Frontal cortex (tissue), 4 donors: ENCODE data around the gene ABHD17B. TPM values are rescaled to one million over a fixed set of nuclear protein-coding genes. Genes with fewer than 3 reads are reported as not detected.
"Not testable (repeated sequence)": the region's sequence is repeated elsewhere in the genome, so short reads cannot be mapped to it uniquely, and the experiment has no call there.

Experiments used
- DNase-seq, 2 donors: peaks; one replicate each; pipeline ENCODE4 v3.0.0; 2012; ENCODE audit warnings: low spot score in 2 of 2
- FAIRE-seq: peaks from 2 replicates; lab custom pipeline; 2012; peaks lifted over from hg19 to GRCh38; lab: Jason Lieb, UNC
- total RNA-seq: library from RNA; depleted of rRNA; stranded (reverse); fragments of >200 nt; gene quantifications from one replicate; pipeline ENCODE4 v1.2.3, GENCODE V29; 2014
- donor health status: control.
- donor health status: control.
- donor health status: control.

The ABHD17B gene
- total RNA-seq, 1 donor from 2014 or later, result 113 TPM

- FAIRE-seq (no peak), DNase-seq (no peak)
Measured at GRCh38 chr9:71918419-71918818, 7.4 kb upstream of the ABHD17B start.

GRCh38 chr9:71916834-71917534, 6.0 kb upstream of the ABHD17B start:
- DNase-seq (no peak), FAIRE-seq (no peak)

GRCh38 chr9:71915495-71915894, 4.5 kb upstream of the ABHD17B start:
- FAIRE-seq, result no peak
- DNase-seq, result no peak

GRCh38 chr9:71911908-71912335, 929 bp upstream of the ABHD17B start:
- FAIRE-seq, result no peak
- no peak for DNase-seq

- FAIRE-seq (no peak), DNase-seq (no peak)
Measured at GRCh38 chr9:71910650-71911060, 338 bp downstream of the ABHD17B start.

- FAIRE-seq, result no peak
Measured at GRCh38 chr9:71909887-71910649, 925 bp downstream of the ABHD17B start.

GRCh38 chr9:71908825-71909224, 2.2 kb downstream of the ABHD17B start:
- no peak for DNase-seq

More at GRCh38 chr9:71909887-71910649, 925 bp downstream of the ABHD17B start:
- peak; percentile 46 to 48 for DNase-seq

GRCh38 chr9:71904076-71904475, 6.9 kb downstream of the ABHD17B start:
- no peak for DNase-seq
- no peak for FAIRE-seq

More at GRCh38 chr9:71908825-71909224, 2.2 kb downstream of the ABHD17B start:
- no peak for FAIRE-seq

- FAIRE-seq, result no peak
- no peak for DNase-seq
Measured at GRCh38 chr9:71901695-71902597, 9.0 kb downstream of the ABHD17B start.

- FAIRE-seq, DNase-seq: not testable (repeated sequence)
Measured at GRCh38 chr9:71898756-71899155, 12.2 kb downstream of the ABHD17B start.

- DNase-seq (no peak), FAIRE-seq (no peak)
Measured at GRCh38 chr9:71897577-71897976, 13.4 kb downstream of the ABHD17B start.

GRCh38 chr9:71896761-71897160, 14.2 kb downstream of the ABHD17B start:
- DNase-seq, result no peak
- FAIRE-seq, result no peak

GRCh38 chr9:71895955-71896354, 15.0 kb downstream of the ABHD17B start:
- FAIRE-seq (no peak), DNase-seq (no peak)

- DNase-seq (no peak), FAIRE-seq (no peak)
Measured at GRCh38 chr9:71895117-71895516, 15.9 kb downstream of the ABHD17B start.

GRCh38 chr9:71891557-71892189, 19.3 kb downstream of the ABHD17B start:
- no peak for DNase-seq
- FAIRE-seq, result no peak

- DNase-seq (no peak), FAIRE-seq (no peak)
Measured at GRCh38 chr9:71890042-71890679, 20.8 kb downstream of the ABHD17B start.

GRCh38 chr9:71887362-71887761, 23.6 kb downstream of the ABHD17B start:
- no peak for FAIRE-seq

GRCh38 chr9:71886541-71886940, 24.5 kb downstream of the ABHD17B start:
- no peak for DNase-seq
- no peak for FAIRE-seq

More at GRCh38 chr9:71887362-71887761, 23.6 kb downstream of the ABHD17B start:
- no peak for DNase-seq

- no peak for FAIRE-seq
Measured at GRCh38 chr9:71886015-71886414, 25.0 kb downstream of the ABHD17B start.

More at GRCh38 chr9:71886015-71886414, 25.0 kb downstream of the ABHD17B start:
- no peak for DNase-seq
